ENCODE results near the gene SHANK3.

- TF ChIP-seq, protein P1, sequence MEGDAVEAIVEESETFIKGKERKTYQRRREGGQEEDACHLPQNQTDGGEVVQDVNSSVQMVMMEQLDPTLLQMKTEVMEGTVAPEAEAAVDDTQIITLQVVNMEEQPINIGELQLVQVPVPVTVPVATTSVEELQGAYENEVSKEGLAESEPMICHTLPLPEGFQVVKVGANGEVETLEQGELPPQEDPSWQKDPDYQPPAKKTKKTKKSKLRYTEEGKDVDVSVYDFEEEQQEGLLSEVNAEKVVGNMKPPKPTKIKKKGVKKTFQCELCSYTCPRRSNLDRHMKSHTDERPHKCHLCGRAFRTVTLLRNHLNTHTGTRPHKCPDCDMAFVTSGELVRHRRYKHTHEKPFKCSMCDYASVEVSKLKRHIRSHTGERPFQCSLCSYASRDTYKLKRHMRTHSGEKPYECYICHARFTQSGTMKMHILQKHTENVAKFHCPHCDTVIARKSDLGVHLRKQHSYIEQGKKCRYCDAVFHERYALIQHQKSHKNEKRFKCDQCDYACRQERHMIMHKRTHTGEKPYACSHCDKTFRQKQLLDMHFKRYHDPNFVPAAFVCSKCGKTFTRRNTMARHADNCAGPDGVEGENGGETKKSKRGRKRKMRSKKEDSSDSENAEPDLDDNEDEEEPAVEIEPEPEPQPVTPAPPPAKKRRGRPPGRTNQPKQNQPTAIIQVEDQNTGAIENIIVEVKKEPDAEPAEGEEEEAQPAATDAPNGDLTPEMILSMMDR (tag by site-specific recombination; IDR thresholded peaks at IDR 0.05): no peak
- no peak for TF ChIP-seq ZNF777 (tag by site-specific recombination; IDR thresholded peaks at IDR 0.05; ENCODE audit: borderline replicate concordance)
- TF ChIP-seq BCL11A (tag by site-specific recombination; IDR thresholded peaks at IDR 0.05; ENCODE audit: low read depth): no peak
- TF ChIP-seq SP2 (tag by site-specific recombination; IDR thresholded peaks at IDR 0.05): no peak
- no peak for TF ChIP-seq ZBTB17 (tag by site-specific recombination; IDR thresholded peaks at IDR 0.05)
- TF ChIP-seq KLF16 (tag by site-specific recombination; IDR thresholded peaks at IDR 0.05): no peak
These were observed 31.6 kb upstream of the SHANK3 start for GRCh38 chr22:50640857-50641647.
